BLaER1 treated with 17β-estradiol and CSF1 and Interleukin-3, amounts not matched to agents 10 nM and 100 nM (cell line): ENCODE results near the gene ZSCAN10.
A peak's percentile ranks its signal among the peaks of the same experiment; 100 is the strongest.

Experiments
- H3K27ac ChIP-seq, 11 experiments: shearing (Covaris generic); formaldehyde crosslinking; 2 replicates each; pipeline ENCODE4 v1.8.1; 2022
- H3K27me3 ChIP-seq, 11 experiments: shearing (Covaris generic); formaldehyde crosslinking; 2 replicates each; pipeline ENCODE4 v1.8.1; 2022
- H3K36me3 ChIP-seq, 11 experiments: shearing (Covaris generic); formaldehyde crosslinking; 2 replicates each; pipeline ENCODE4 v1.8.1; 2022
- H3K4me1 ChIP-seq, 10 experiments: shearing (Covaris generic); formaldehyde crosslinking; 2 replicates each; pipeline ENCODE4 v1.8.1; 2022
- H3K4me2 ChIP-seq, 11 experiments: shearing (Covaris generic); formaldehyde crosslinking; 2 replicates each; pipeline ENCODE4 v1.8.1; 2022
- H3K4me3 ChIP-seq, 10 experiments: shearing (Covaris generic); formaldehyde crosslinking; 2 replicates each; pipeline ENCODE4 v1.8.1; 2022
- H3K9ac ChIP-seq, 11 experiments: shearing (Covaris generic); formaldehyde crosslinking; 2 replicates each; pipeline ENCODE4 v1.8.1; 2022
- H3K9me3 ChIP-seq, 11 experiments: shearing (Covaris generic); formaldehyde crosslinking; replicated peaks in 1 of 11; 2 replicates each; pipeline ENCODE4 v1.8.1; 2022
- H4K20me1 ChIP-seq, 11 experiments: shearing (Covaris generic); formaldehyde crosslinking; 2 replicates each; pipeline ENCODE4 v1.8.1; 2022
- Cebpa-rat ChIP-seq, 11 experiments: shearing (Covaris generic); IDR thresholded peaks; 2 replicates each; pipeline ENCODE4 v1.8.1; 2022

ZSCAN10 gene

DNA sequence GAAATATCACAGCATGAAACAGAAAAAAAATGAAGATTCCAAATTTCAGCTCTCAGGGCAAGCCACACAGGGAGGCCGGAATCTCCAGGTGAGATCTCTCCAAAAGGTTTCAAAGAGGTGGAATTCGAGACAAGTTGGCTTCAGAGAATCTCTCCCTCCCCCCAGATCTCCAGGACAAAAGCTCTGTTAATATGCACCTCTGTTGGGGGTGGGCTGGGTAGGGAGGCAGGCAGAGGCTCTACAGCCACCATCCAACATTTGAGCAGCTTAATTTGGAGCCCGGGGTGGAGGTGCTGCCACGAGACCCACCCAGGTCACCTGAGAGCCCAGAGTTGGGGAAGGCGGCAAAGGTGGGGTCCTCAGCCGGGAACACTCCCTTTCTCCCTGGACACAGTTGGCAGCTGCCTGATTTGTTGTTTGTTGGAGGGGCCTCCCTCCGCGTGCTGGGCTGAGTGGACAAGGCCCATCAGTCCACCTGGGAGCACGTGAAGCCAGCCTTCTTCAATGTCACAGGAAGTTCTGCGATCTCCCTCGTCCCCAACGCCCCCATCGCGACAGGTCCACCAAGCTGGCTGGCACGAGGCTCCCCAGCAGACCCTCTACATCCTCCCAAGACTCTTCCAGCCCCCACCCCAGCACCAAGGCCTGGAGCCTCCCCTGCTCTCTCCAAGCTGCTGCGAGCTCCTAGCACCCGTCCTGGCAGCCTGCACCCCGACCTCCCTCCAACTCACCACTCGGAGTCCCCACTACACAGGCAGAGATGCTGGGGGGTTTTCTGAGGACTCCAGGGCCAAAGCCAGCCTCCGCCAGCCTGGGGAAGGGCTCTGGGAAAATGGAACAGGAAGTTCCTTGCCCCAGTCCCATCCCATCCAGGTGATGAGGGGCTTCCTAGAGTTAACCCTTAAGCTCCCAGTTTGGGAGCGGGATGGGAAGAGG lies at the start of gene ZSCAN10:
TSS of gene ZSCAN10 (minus strand) at position 836 of the 936 bp plus-strand sequence. CDS start 6,357 bp downstream, outside the sequence.
- H3K9me3 ChIP-seq, result no peaks in the 10 kb centered on the region
- peak within 1 kb of the TSS in 2 of 10 experiments; percentile 3 to 55; a peak in 2 of 20 replicates for H3K4me3 ChIP-seq
- no peaks in the 10 kb centered on the region for H3K36me3 ChIP-seq
- peak within 1 kb of the TSS; percentile 57 to 89 (median 75) for H3K4me2 ChIP-seq
- H3K27me3 ChIP-seq, result no peaks in the 10 kb centered on the region
- no peaks in the 10 kb centered on the region for H4K20me1 ChIP-seq
- H3K9ac ChIP-seq, result 0 out of 22 replicates have a peak within 1 kb of the TSS, but pooled peaks of 1 of the 11 experiments have one; percentile 22
- no peak for TF ChIP-seq Cebpa-rat (IDR thresholded peaks at IDR 0.05)
- H3K4me1 ChIP-seq, result peaks cover 48 to 93% (median 88%) of the 10 kb centered on the region in 10 experiments
- H3K27ac ChIP-seq, result peak within 1 kb of the TSS in 1 of 11 experiments; percentile 13; a peak in 2 of 22 replicates

DNA sequence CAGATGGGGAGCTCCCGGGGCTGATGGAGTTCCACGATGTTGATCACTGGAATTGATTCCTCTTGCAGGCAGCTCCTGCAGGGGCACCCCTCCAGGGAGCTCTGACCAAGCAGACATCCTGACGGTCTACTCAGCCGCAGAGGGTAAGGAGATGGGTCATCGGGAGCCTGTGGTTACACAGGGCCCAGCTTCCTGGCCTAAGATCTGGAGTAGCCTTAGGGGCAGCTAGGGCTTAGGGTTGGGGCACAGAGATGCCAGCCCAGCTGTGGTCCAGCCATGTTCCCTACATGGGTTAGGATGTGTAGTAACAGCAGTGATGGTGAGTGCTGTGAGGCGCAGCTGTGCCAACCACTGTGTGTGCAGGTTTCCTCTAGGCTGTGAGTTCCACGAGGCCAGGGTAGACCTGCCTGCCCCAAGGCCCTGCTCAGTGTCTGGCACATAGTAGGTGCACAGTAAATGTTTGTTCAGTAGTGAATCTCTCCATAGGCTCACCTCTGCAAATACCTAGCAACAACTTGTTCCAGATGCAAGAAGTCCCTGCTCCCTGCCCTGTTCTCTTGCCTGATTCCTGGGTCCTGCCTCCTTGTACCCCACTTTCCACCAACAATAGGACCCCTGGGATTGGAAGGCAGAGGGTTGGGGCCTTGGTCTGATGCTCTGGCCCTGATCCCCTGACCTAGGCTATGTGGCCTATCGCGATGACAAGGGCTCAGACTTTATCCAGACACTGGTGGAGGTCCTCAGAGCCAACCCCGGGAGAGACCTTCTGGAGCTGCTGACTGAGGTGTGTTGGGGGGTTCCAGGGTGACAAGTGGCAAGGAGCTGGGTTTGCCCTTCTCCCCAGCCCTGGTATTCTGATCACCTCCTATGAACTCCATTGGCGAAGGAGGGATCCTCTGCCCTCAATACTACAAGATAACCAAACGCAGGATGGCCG lies 49.4 kb upstream of the ZSCAN10 start:
- no peaks in the 10 kb centered on the region for H3K9me3 ChIP-seq
- peak overlapping the region; percentile 94 to 100 (median 97); a peak in 20 of 22 replicates for H3K4me2 ChIP-seq
- H3K27ac ChIP-seq, result no peak overlapping the region
- H3K4me1 ChIP-seq, result peaks cover 8 to 46% (median 38%) of the 10 kb centered on the region in 10 experiments
- H3K36me3 ChIP-seq, result no peaks in the 10 kb centered on the region
- peak overlapping the region in 3 of 11 experiments; percentile 80 to 83 (median 82); a peak in 3 of 22 replicates for H3K9ac ChIP-seq
- peaks cover 0 to 58% (median 43%) of the 10 kb centered on the region in 11 experiments; a peak in 19 of 22 replicates for H3K27me3 ChIP-seq
- peaks cover 0 to 17% (median 0%) of the 10 kb centered on the region in 11 experiments; a peak in 5 of 22 replicates for H4K20me1 ChIP-seq
- no peak for TF ChIP-seq Cebpa-rat (IDR thresholded peaks at IDR 0.05)
- H3K4me3 ChIP-seq, result no peak overlapping the region

DNA sequence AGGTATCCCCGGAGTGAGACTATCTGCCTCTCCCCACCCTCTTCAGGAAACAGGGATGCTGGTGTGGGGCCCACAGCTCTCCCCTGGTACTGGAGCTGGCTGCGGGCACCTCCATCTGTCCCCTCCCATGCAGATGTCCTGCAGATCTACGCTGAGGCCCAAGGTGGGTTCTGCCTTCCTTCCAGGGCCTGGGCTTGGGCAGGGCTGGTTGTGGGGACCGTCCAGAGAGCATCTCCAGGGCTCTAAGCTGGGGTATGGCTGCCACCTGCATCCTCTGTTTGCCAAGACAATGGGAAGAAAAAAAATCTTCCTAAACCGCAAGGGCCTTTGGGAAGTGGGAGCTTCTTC lies 48.6 kb upstream of the ZSCAN10 start:
- H3K36me3 ChIP-seq, result peaks cover 0 to 6% (median 3%) of the 10 kb centered on the region in 11 experiments; a peak in 11 of 22 replicates
- no peak overlapping the region for H3K4me3 ChIP-seq
- no peak overlapping the region for H3K27ac ChIP-seq
- H3K9me3 ChIP-seq, result no peaks in the 10 kb centered on the region
- no peak overlapping the region for H3K9ac ChIP-seq
- no peak for TF ChIP-seq Cebpa-rat (IDR thresholded peaks at IDR 0.05)
- peaks cover 0 to 25% (median 0%) of the 10 kb centered on the region in 11 experiments; a peak in 5 of 22 replicates for H4K20me1 ChIP-seq
- H3K27me3 ChIP-seq, result peaks cover 0 to 50% (median 35%) of the 10 kb centered on the region in 11 experiments; a peak in 19 of 22 replicates
- peaks cover 8 to 47% (median 41%) of the 10 kb centered on the region in 10 experiments for H3K4me1 ChIP-seq
- no peak overlapping the region for H3K4me2 ChIP-seq

DNA sequence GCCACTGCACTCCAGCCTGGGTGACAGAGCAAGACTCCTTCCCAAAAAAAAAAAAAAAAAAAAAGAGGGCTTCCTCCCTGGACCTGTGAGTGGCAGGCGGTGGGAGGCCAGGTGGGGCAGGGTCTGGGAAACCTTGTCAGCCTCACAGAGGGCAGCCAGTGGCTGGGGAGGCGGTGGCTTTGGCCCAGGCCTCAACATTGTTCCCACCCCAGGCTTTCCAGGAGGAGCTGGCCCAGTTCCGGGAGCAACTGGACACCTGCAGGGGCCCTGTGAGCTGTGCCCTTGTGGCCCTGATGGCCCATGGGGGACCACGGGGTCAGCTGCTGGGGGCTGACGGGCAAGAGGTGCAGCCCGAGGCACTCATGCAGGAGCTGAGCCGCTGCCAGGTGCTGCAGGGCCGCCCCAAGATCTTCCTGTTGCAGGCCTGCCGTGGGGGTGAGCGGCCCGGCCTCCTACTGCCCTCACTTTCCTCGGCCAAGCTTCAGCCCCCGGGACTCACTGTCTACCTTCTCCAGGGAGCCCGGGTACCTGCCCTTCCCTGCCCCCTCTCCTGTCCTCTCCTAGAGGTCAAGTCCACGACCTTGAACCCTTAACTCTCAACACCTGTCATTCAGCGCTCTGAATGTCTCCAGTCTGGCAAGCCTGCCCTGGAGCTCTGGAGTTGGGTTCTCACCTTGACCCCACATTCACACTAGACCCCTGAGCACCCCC lies 48.1 kb upstream of the ZSCAN10 start:
- peaks cover 1 to 11% (median 9%) of the 10 kb centered on the region in 11 experiments; a peak in 15 of 22 replicates for H3K36me3 ChIP-seq
- no peak overlapping the region for H3K27ac ChIP-seq
- peaks cover 8 to 43% (median 40%) of the 10 kb centered on the region in 10 experiments for H3K4me1 ChIP-seq
- H3K27me3 ChIP-seq, result peaks cover 0 to 45% (median 30%) of the 10 kb centered on the region in 11 experiments; a peak in 19 of 22 replicates
- H3K4me3 ChIP-seq, result no peak overlapping the region
- no peak for TF ChIP-seq Cebpa-rat (IDR thresholded peaks at IDR 0.05)
- no peaks in the 10 kb centered on the region for H3K9me3 ChIP-seq
- H4K20me1 ChIP-seq, result peaks cover 0 to 29% (median 0%) of the 10 kb centered on the region in 11 experiments; a peak in 5 of 22 replicates
- no peak overlapping the region for H3K4me2 ChIP-seq
- no peak overlapping the region for H3K9ac ChIP-seq

DNA sequence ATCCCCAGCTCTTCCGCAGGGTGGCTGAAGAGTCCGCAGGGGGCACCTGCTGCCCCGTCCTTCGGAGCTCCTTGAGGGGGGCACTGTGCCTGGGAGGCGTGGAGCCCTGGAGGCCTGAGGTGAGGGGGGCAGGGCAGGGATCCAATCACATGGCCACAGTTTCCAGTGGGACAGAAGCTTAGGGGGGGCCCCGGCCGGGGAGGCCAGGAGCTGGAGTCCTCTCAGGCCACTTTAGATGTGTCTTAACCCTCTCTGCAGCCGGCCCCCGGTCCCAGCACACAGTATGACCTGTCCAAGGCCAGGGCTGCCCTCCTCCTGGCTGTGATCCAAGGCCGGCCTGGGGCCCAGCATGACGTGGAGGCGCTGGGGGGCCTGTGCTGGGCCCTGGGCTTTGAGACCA lies 46.6 kb upstream of the ZSCAN10 start:
- H3K9ac ChIP-seq, result no peak overlapping the region

DNA sequence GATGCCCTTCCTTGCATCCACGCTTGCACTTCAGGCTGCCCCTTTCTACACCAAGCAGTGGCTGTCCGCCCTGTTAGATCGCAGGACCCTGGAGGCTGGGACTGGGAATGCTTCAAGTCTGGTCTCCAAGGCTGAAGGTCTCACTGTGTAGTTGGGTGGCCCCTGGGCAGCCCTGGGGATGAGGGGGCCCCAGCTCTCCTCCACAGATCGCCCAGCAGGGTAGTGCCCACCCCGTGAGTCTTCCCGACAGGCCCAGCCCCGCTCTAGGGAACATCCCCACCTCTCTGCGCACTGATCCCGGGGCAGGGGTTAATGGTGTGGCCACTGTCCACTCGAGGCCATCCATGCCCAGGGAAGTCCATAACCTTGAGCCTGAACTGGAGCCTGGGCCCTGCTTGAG lies 46.1 kb upstream of the ZSCAN10 start:
- Histone ChIP-seq H3K36me3 (peaks cover 14 to 31% (median 29%) of the 10 kb centered on the region in 11 experiments; a peak in 20 of 22 replicates), H3K27me3 (peaks cover 0 to 28% (median 12%) of the 10 kb centered on the region in 11 experiments; a peak in 17 of 22 replicates), H3K4me3 (no peak overlapping the region), H3K9ac (peak overlapping the region in 3 of 11 experiments; percentile 4 to 65 (median 30); a peak in 1 of 22 replicates), H3K9me3 (no peaks in the 10 kb centered on the region), H3K4me1 (peaks cover 0 to 35% (median 26%) of the 10 kb centered on the region in 10 experiments; a peak in 17 of 20 replicates), H3K4me2 (peak overlapping the region in 4 of 11 experiments; percentile 59 to 72 (median 65); a peak in 4 of 22 replicates), H3K27ac (no peak overlapping the region), H4K20me1 (peaks cover 0 to 41% (median 0%) of the 10 kb centered on the region in 11 experiments; a peak in 4 of 22 replicates)
- TF ChIP-seq Cebpa-rat (IDR thresholded peaks at IDR 0.05), result no peak

More for the DNA sequence above, 46.6 kb upstream of the ZSCAN10 start:
- no peak for TF ChIP-seq Cebpa-rat (IDR thresholded peaks at IDR 0.05)
- no peak overlapping the region for H3K4me2 ChIP-seq
- H3K27me3 ChIP-seq, result peaks cover 0 to 29% (median 14%) of the 10 kb centered on the region in 11 experiments; a peak in 19 of 22 replicates
- no peaks in the 10 kb centered on the region for H3K9me3 ChIP-seq
- peaks cover 0 to 35% (median 27%) of the 10 kb centered on the region in 10 experiments; a peak in 17 of 20 replicates for H3K4me1 ChIP-seq
- H3K27ac ChIP-seq, result no peak overlapping the region
- peaks cover 14 to 26% (median 24%) of the 10 kb centered on the region in 11 experiments; a peak in 20 of 22 replicates for H3K36me3 ChIP-seq
- peaks cover 0 to 41% (median 0%) of the 10 kb centered on the region in 11 experiments; a peak in 5 of 22 replicates for H4K20me1 ChIP-seq
- no peak overlapping the region for H3K4me3 ChIP-seq

DNA sequence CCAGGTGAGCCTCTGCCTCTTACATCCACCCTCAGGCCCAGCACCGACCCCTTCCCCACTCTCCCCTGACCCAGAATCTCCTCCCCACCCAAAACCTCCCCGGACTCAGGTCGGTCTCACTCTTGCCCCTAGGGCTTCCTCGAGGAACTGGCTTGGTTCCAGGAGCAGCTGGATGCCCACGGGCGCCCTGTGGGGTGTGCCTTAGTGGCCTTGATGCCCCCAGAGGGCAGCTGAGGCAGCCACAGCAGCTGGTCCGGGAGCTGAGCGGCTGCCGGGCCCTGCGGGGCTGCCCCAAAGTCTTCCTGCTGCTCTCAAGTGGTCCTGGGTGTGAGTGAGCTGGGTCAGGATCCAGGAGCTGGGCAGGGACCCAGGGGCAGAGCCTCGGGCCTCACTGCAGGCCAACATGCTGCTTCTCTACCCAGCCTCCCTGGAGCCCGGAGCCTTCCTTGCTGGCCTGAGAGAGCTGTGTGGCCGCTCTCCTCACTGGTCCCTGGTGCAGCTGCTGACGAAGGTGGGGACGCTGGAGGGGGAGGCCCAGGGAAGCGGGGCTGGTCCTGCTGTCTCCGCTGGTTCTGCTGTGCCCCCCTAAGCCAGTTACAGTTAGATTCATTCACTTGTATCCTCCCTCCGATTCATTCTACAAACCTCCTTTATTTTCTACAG lies 45.4 kb upstream of the ZSCAN10 start:
- H3K4me1 ChIP-seq, result peaks cover 0 to 28% (median 19%) of the 10 kb centered on the region in 10 experiments; a peak in 17 of 20 replicates
- H3K9ac ChIP-seq, result peak overlapping the region in 8 of 11 experiments; percentile 15 to 65 (median 40); a peak in 8 of 22 replicates

More for the DNA sequence above, 45.4 kb upstream of the ZSCAN10 start:
- TF ChIP-seq Cebpa-rat (IDR thresholded peaks at IDR 0.05), result no peak
- Histone ChIP-seq H3K27me3 (peaks cover 0 to 22% (median 11%) of the 10 kb centered on the region in 11 experiments; a peak in 17 of 22 replicates), H4K20me1 (peaks cover 0 to 41% (median 0%) of the 10 kb centered on the region in 11 experiments; a peak in 4 of 22 replicates), H3K27ac (peak overlapping the region in 1 of 11 experiments; percentile 35; a peak in 1 of 22 replicates), H3K9me3 (no peaks in the 10 kb centered on the region), H3K4me3 (no peak overlapping the region), H3K4me2 (peak overlapping the region in 9 of 11 experiments; percentile 17 to 81 (median 61); a peak in 15 of 22 replicates), H3K36me3 (peaks cover 14 to 37% (median 33%) of the 10 kb centered on the region in 11 experiments; a peak in 20 of 22 replicates)
